IgD-negative memory B cell (primary cell): ENCODE data around the gene TSACC. TPM values are rescaled to one million over a fixed set of nuclear protein-coding genes. Genes with fewer than 3 reads are reported as not detected.

Experiments
- H3K27ac Mint-ChIP-seq, 3 donors: one replicate each; pipeline ENCODE4 v1.8.0; 2020 to 2022; ENCODE audit warnings: mild to moderate bottlenecking in 3 of 3, mixed read lengths in 3 of 3, moderate library complexity in 1 of 3
- H3K27me3 Mint-ChIP-seq: one replicate; pipeline ENCODE4 v1.8.0; 2021; ENCODE audit warnings: mixed read lengths
- H3K36me3 Mint-ChIP-seq: one replicate; pipeline ENCODE4 v1.8.0; 2020; ENCODE audit warnings: mild to moderate bottlenecking, mixed read lengths
- H3K4me1 Mint-ChIP-seq, 3 donors: one replicate each; pipeline ENCODE4 v1.8.0; 2020 to 2022; ENCODE audit warnings: mixed read lengths in 3 of 3, mild to moderate bottlenecking in 1 of 3
- H3K4me3 Mint-ChIP-seq, 4 donors: one replicate each; pipeline ENCODE4 v1.8.0; 2020 to 2022; ENCODE audit warnings: mild to moderate bottlenecking in 4 of 4, mixed read lengths in 4 of 4, moderate library complexity in 3 of 4
- H3K9me3 Mint-ChIP-seq, 3 donors: one replicate each; pipeline ENCODE4 v1.8.0; 2020 to 2021; ENCODE audit warnings: mixed read lengths in 3 of 3, mild to moderate bottlenecking in 1 of 3
- polyA plus RNA-seq: library from polyadenylated mRNA; unstranded; fragments of 300-500 nt; fragmentation: Illumina TruSeq; gene quantifications from one replicate; pipeline ENCODE4 v1.2.3, GENCODE V29; 2021

The TSACC gene
- polyA plus RNA-seq, 1 donor from 2014 or later: 2.5 TPM

- Mint-ChIP-seq H3K4me3 (no peak overlapping the region), H3K4me1 (peaks cover 0 to 6% (median 0%) of the 10 kb centered on the region in 3 donors), H3K36me3 (peaks cover 2% of the 10 kb centered on the region), H3K9me3 (peaks cover 0 to 1% (median 0%) of the 10 kb centered on the region in 3 donors), H3K27ac (no peak overlapping the region), H3K27me3 (peaks cover 31% of the 10 kb centered on the region)
Measured at GRCh38 chr1:156390469-156391365, 52.4 kb downstream of the TSACC start.

- Mint-ChIP-seq H3K36me3 (peaks cover 2% of the 10 kb centered on the region), H3K4me1 (peaks cover 0 to 3% (median 0%) of the 10 kb centered on the region in 3 donors), H3K27me3 (peaks cover 30% of the 10 kb centered on the region), H3K4me3 (no peak overlapping the region), H3K27ac (no peak overlapping the region), H3K9me3 (peaks cover 0 to 1% (median 0%) of the 10 kb centered on the region in 3 donors)
Measured at GRCh38 chr1:156391366-156391677, 53.0 kb downstream of the TSACC start.

GRCh38 chr1:156391701-156392100 lies 53.4 kb downstream of the TSACC start:
- peaks cover 30% of the 10 kb centered on the region for H3K27me3 Mint-ChIP-seq
- peaks cover 0 to 1% (median 0%) of the 10 kb centered on the region in 3 donors for H3K9me3 Mint-ChIP-seq
- no peak overlapping the region for H3K4me3 Mint-ChIP-seq
- H3K4me1 Mint-ChIP-seq: peaks cover 0 to 3% (median 0%) of the 10 kb centered on the region in 3 donors
- H3K36me3 Mint-ChIP-seq: peaks cover 2% of the 10 kb centered on the region
- no peak overlapping the region for H3K27ac Mint-ChIP-seq

- Mint-ChIP-seq H3K36me3 (peaks cover 2% of the 10 kb centered on the region), H3K4me1 (peaks cover 0 to 3% (median 0%) of the 10 kb centered on the region in 3 donors), H3K27ac (no peak overlapping the region), H3K4me3 (no peak overlapping the region), H3K9me3 (peaks cover 0 to 1% (median 0%) of the 10 kb centered on the region in 3 donors), H3K27me3 (peaks cover 24% of the 10 kb centered on the region)
Measured at GRCh38 chr1:156392452-156392853, 54.1 kb downstream of the TSACC start.

- no peak overlapping the region for H3K27ac Mint-ChIP-seq
- peaks cover 0 to 1% (median 0%) of the 10 kb centered on the region in 3 donors for H3K9me3 Mint-ChIP-seq
- peaks cover 2% of the 10 kb centered on the region for H3K36me3 Mint-ChIP-seq
- peaks cover 0 to 3% (median 0%) of the 10 kb centered on the region in 3 donors for H3K4me1 Mint-ChIP-seq
- peaks cover 20% of the 10 kb centered on the region for H3K27me3 Mint-ChIP-seq
- H3K4me3 Mint-ChIP-seq: no peak overlapping the region
Measured at GRCh38 chr1:156393095-156393494, 54.8 kb downstream of the TSACC start.

- Mint-ChIP-seq H3K4me3 (no peak overlapping the region), H3K36me3 (peaks cover 2% of the 10 kb centered on the region), H3K27me3 (peaks cover 16% of the 10 kb centered on the region), H3K9me3 (peaks cover 0 to 1% (median 0%) of the 10 kb centered on the region in 3 donors), H3K27ac (no peak overlapping the region), H3K4me1 (peaks cover 0 to 6% (median 3%) of the 10 kb centered on the region in 3 donors)
Measured at GRCh38 chr1:156394082-156394481, 55.8 kb downstream of the TSACC start.

- no peak overlapping the region for H3K27ac Mint-ChIP-seq
- no peak overlapping the region for H3K4me3 Mint-ChIP-seq
- peaks cover 0 to 6% (median 3%) of the 10 kb centered on the region in 3 donors for H3K4me1 Mint-ChIP-seq
- peaks cover 0 to 1% (median 0%) of the 10 kb centered on the region in 3 donors for H3K9me3 Mint-ChIP-seq
- peaks cover 4% of the 10 kb centered on the region for H3K36me3 Mint-ChIP-seq
- H3K27me3 Mint-ChIP-seq: peaks cover 8% of the 10 kb centered on the region
Measured at GRCh38 chr1:156394835-156395461, 56.6 kb downstream of the TSACC start.

Other genes starting within 250 kb of the TSACC start
- 5.7 TPM for gene LMNA, start 223.8 kb upstream of the TSACC start, polyA plus RNA-seq
- gene SEMA4A, start 184.9 kb upstream of the TSACC start, polyA plus RNA-seq: 11.0 TPM
- gene SLC25A44, start 144.4 kb upstream of the TSACC start, polyA plus RNA-seq: 16.6 TPM
- 87.0 TPM for gene PMF1, start 125.5 kb upstream of the TSACC start, polyA plus RNA-seq
- not detected for gene BGLAP, start 96.3 kb upstream of the TSACC start, polyA plus RNA-seq
- 0.44 TPM for gene PAQR6, start 90.5 kb upstream of the TSACC start, polyA plus RNA-seq
- gene SMG5, start 55.7 kb upstream of the TSACC start, polyA plus RNA-seq: 27.2 TPM
- gene TMEM79, start 54.2 kb upstream of the TSACC start, polyA plus RNA-seq: 9.3 TPM
- 11.5 TPM for gene GLMP, start 42.8 kb upstream of the TSACC start, polyA plus RNA-seq
- gene VHLL, start 39.2 kb upstream of the TSACC start, polyA plus RNA-seq: not detected
- 172 TPM for gene CCT3, start 234 bp upstream of the TSACC start, polyA plus RNA-seq
- gene RHBG, start 30.7 kb downstream of the TSACC start, polyA plus RNA-seq: not detected
- 16.2 TPM for gene MEF2D, start 162.2 kb downstream of the TSACC start, polyA plus RNA-seq
- not detected for gene IQGAP3, start 234.0 kb downstream of the TSACC start, polyA plus RNA-seq
- gene TTC24, start 241.2 kb downstream of the TSACC start, polyA plus RNA-seq: 0.38 TPM